Activated T-helper 9 cell treated with anti-CD3 and anti-CD28 coated beads, Interleukin-2, amount 50 U/mL, for 16 hours (primary cell): ENCODE data around the gene PBRM1.

Experiments
- DNase-seq: peaks from one replicate; pipeline ENCODE4 v3.0.0-alpha.2; 2020; ENCODE audit warnings: low read depth

Gene PBRM1

DNA sequence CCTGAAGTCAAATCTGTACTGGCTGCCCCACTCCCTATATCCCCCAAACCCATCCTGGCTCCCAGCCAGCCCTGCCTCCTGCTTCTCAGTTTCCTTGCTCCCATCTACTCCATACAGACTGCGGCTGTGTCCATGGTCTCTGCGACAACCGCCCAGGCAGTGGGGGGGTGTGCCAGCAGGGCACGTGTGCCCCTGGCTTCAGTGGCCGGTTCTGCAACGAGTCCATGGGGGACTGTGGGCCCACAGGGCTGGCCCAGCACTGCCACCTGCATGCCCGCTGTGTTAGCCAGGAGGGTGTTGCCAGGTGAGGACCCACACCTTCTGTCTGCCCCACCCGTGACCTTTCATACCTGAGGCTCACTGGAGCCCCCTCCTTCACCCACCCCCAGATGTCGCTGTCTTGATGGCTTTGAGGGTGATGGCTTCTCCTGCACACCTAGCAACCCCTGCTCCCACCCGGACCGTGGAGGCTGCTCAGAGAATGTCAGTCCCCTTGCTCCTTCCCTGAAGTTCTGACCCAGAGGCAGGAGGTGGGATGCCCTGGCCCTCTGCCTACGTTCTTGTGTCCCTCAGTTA, 175.9 kb downstream of the PBRM1 start:
- DNase-seq = no peak

DNA sequence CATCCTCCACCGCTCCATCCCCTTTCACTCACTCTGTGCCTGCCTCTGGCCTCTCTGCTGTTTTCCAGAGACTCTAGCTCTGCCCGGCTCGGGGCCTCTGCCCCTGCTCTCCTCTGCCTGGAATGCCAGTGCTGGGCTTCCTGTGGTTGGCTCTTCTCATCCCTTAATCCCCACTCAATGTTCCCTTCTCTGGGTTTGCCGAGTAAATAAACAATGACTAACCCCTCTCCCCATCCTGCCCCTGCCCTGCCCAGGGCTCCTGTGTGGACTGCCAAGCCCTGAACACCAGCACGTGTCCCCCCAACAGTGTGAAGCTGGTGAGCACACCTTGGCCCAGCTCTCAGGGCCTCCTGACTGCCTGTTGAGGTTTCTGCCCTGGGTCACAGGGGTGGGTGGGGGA, 178.4 kb downstream of the PBRM1 start:
- no peak for DNase-seq

DNA sequence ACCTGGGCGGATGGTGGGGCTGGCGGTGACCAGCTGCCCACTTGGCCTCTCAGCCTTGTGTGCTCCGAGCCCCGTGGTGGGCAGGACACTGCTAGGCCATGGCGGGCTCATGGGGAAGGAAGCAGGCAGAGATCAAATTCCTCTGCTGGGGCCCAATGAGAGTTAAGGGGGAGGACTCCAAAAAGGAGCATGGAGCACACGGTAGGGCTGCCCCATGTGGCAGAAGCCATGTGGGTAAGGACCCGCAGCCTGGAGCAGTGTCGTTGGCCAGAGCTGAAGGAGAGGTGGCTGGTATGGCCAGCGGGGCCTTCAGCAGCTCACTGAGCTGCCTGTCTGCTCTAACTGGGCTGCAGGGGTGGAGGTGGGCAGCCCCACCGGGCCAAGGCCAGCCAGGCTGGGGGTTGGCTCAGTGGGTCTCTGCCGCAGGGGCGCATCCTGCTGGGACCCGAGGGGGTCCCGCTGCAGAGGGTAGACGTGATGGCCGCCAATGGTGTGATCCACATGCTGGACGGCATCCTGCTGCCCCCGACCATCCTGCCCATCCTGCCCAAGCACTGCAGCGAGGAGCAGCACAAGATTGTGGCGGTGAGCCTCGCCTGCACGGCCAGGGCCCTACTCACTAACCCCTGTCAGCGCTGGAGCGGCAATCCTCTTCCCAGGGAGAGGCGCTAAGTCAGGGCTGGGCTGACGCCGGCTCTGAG, 179.3 kb downstream of the PBRM1 start:
- no peak for DNase-seq

- DNase-seq = no peak
Measured at GRCh38 chr3:52504977-52505376, 180.7 kb downstream of the PBRM1 start.

DNA sequence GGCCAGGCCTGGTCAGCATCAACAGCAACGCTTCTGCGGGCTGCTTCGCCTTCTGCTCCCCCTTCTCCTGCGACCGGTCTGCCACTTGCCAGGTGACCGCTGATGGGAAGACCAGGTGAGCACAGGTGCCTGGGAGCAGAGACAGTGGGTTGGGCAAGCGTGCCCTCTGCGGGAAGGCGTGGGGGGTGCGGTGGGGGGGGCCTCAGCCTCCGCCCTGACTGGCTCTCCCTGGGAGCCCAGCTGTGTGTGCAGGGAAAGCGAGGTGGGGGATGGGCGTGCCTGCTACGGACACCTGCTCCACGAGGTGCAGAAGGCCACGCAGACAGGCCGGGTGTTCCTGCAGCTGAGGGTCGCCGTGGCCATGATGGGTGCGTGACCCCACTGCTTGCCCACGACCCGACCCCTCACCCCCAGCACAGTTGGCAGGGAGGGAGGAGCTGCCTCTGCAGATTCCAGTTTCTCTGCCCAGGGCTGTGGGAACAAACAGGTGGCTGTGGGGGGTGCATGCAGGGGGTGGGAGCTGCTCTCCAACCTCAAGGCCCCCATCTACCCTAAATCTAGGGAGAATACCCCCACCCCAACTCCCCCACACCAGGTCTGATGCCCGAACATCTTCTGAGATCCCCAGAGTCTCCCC, 181.8 kb downstream of the PBRM1 start:
- no peak for DNase-seq

- no peak for DNase-seq
Measured at GRCh38 chr3:52502808-52503350, 182.8 kb downstream of the PBRM1 start.

DNA sequence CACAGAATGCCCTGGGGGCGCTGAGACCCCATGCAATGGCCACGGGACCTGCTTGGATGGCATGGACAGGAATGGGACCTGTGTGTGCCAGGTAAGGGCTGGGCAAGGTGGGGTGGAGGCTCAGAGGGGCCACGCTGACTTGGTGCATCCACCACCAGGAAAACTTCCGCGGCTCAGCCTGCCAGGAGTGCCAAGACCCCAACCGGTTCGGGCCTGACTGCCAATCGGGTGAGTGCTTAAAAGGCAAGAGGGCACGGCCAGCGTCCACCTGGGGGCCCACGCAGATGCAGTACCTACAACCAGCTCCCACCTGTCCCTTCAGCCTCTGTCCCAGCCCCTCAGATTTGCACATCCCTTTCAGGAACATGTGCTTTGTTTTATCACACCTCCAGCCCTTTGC, 183.7 kb downstream of the PBRM1 start:
- DNase-seq = no peak

GRCh38 chr3:52501046-52501445, 184.7 kb downstream of the PBRM1 start:
- DNase-seq = no peak

- no peak for DNase-seq
Measured at GRCh38 chr3:52498137-52499054, 187.3 kb downstream of the PBRM1 start.

- no peak for DNase-seq
Measured at GRCh38 chr3:52495777-52496602, 189.7 kb downstream of the PBRM1 start.
